Measurements from ENCODE around the gene FLYWCH2.
A peak's percentile ranks its signal among the peaks of the same experiment; 100 is the strongest.

FLYWCH2 gene

GRCh38 chr16:2867987-2868789 is 14.8 kb upstream of the FLYWCH2 start (continued):
- peak; percentile 63 for TF ChIP-seq IKZF3 (tag by site-specific recombination; IDR thresholded peaks at IDR 0.05)
- TF ChIP-seq ZNF133 (tag by site-specific recombination; IDR thresholded peaks at IDR 0.05): no peak
- TF ChIP-seq MEIS1 (CRISPR knock-in tag; IDR thresholded peaks at IDR 0.05; ENCODE audit: borderline replicate concordance): no peak
- TF ChIP-seq ZNF239 (tag by site-specific recombination; IDR thresholded peaks at IDR 0.05): no peak
- no peak for TF ChIP-seq AEBP2 (tag by site-specific recombination; IDR thresholded peaks at IDR 0.05; ENCODE audit: borderline replicate concordance)
- 0 out of 2 replicates have a peak, but pooled peaks have one; percentile 36 for TF ChIP-seq ZNF184 (tag by site-specific recombination; IDR thresholded peaks at IDR 0.05)
- no peak for TF ChIP-seq ZNF747 (tag by site-specific recombination; IDR thresholded peaks at IDR 0.05)
- TF ChIP-seq, protein P1, sequence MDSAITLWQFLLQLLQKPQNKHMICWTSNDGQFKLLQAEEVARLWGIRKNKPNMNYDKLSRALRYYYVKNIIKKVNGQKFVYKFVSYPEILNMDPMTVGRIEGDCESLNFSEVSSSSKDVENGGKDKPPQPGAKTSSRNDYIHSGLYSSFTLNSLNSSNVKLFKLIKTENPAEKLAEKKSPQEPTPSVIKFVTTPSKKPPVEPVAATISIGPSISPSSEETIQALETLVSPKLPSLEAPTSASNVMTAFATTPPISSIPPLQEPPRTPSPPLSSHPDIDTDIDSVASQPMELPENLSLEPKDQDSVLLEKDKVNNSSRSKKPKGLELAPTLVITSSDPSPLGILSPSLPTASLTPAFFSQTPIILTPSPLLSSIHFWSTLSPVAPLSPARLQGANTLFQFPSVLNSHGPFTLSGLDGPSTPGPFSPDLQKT (IDR thresholded peaks at IDR 0.05; ENCODE audit: borderline replicate concordance, low read depth, low read length): no peak
- TF ChIP-seq ZNF10 (tag by site-specific recombination; IDR thresholded peaks at IDR 0.05): no peak
- no peak for TF ChIP-seq OVOL3 (tag by site-specific recombination; IDR thresholded peaks at IDR 0.05)
- TF ChIP-seq ZNF175 (tag by site-specific recombination; IDR thresholded peaks at IDR 0.05): no peak
- no peak for TF ChIP-seq ZNF404 (tag by site-specific recombination; IDR thresholded peaks at IDR 0.05)
- TF ChIP-seq ZBTB21 (tag by site-specific recombination; IDR thresholded peaks at IDR 0.05): 0 out of 2 replicates have a peak, but pooled peaks have one; percentile 74
- TF ChIP-seq ZNF148 (tag by site-specific recombination; IDR thresholded peaks at IDR 0.05; ENCODE audit: borderline replicate concordance): no peak
- TF ChIP-seq ZNF510 (tag by site-specific recombination; IDR thresholded peaks at IDR 0.05; ENCODE audit: insufficient replicate concordance): no peak
- TF ChIP-seq YY2 (tag by site-specific recombination; IDR thresholded peaks at IDR 0.05): peak; percentile 98
- TF ChIP-seq, protein P2, sequence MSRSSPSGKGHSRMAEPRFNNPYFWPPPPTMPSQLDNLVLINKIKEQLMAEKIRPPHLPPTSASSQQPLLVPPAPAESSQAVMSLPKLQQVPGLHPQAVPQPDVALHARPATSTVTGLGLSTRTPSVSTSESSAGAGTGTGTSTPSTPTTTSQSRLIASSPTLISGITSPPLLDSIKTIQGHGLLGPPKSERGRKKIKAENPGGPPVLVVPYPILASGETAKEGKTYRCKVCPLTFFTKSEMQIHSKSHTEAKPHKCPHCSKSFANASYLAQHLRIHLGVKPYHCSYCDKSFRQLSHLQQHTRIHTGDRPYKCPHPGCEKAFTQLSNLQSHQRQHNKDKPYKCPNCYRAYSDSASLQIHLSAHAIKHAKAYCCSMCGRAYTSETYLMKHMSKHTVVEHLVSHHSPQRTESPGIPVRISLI (tag by site-specific recombination; IDR thresholded peaks at IDR 0.05): no peak
- no peak for TF ChIP-seq MYNN (tag by site-specific recombination; IDR thresholded peaks at IDR 0.05; ENCODE audit: borderline replicate concordance)
- peak; percentile 90 for TF ChIP-seq ZEB2 (tag by site-specific recombination; IDR thresholded peaks at IDR 0.05)
- TF ChIP-seq ZNF174 (tag by site-specific recombination; IDR thresholded peaks at IDR 0.05): no peak
- peak; percentile 80 for TF ChIP-seq SP2 (tag by site-specific recombination; IDR thresholded peaks at IDR 0.05)
- TF ChIP-seq ZNF596 (tag by site-specific recombination; IDR thresholded peaks at IDR 0.05): no peak
- TF ChIP-seq ZNF280D (tag by site-specific recombination; IDR thresholded peaks at IDR 0.05): no peak
- no peak for TF ChIP-seq ZSCAN4 (tag by site-specific recombination; IDR thresholded peaks at IDR 0.05)
- TF ChIP-seq ZNF792 (tag by site-specific recombination; IDR thresholded peaks at IDR 0.05): no peak
- TF ChIP-seq ZFP3 (tag by site-specific recombination; IDR thresholded peaks at IDR 0.05; ENCODE audit: low read depth): no peak
- TF ChIP-seq ZNF830 (tag by site-specific recombination; IDR thresholded peaks at IDR 0.05; ENCODE audit: low read depth): no peak

Measured in HEK293 (cell line).